ENCODE results near the gene CASTOR1. TPM values are rescaled to one million over a fixed set of nuclear protein-coding genes. Genes with fewer than 3 reads are reported as not detected.

Gene CASTOR1
- total RNA-seq, 1 donor from 2014 or later, result 11.6 TPM

Other genes with a start within 250 kb of the CASTOR1 start
- not detected for gene HORMAD2, start 209.0 kb downstream of the CASTOR1 start, total RNA-seq
- gene LIF, start 42.7 kb downstream of the CASTOR1 start, total RNA-seq, result 34.8 TPM
- gene OSM, start 22.7 kb downstream of the CASTOR1 start, total RNA-seq, result 8.0 TPM
- gene TBC1D10A, start 37.4 kb upstream of the CASTOR1 start, total RNA-seq, result 25.8 TPM
- 119 TPM for gene SF3A1, start 67.4 kb upstream of the CASTOR1 start, total RNA-seq
- 0.77 TPM for gene CCDC157, start 67.5 kb upstream of the CASTOR1 start, total RNA-seq
- gene RNF215, start 97.9 kb upstream of the CASTOR1 start, total RNA-seq, result 9.1 TPM
- 3.4 TPM for gene SEC14L2, start 107.5 kb upstream of the CASTOR1 start, total RNA-seq
- 13.3 TPM for gene MTFP1, start 136.3 kb upstream of the CASTOR1 start, total RNA-seq
- not detected for gene SEC14L3, start 182.5 kb upstream of the CASTOR1 start, total RNA-seq
- gene SEC14L4, start 216.2 kb upstream of the CASTOR1 start, total RNA-seq, result not detected

Data from mesenteric fat pad (tissue), 1 donor.